GM12801 (cell line): ENCODE measurements around the gene ELL.

Experiments
- CTCF ChIP-seq: IDR thresholded peaks from one replicate; pipeline ENCODE4 v1.5.1; 2011; ENCODE audit warnings: control low read depth; ENCODE audit not compliant: insufficient read length; ENCODE audit errors: extremely low read depth

The ELL gene

GRCh38 chr19:18434411-18435175 lies 87.3 kb downstream of the ELL start:
- TF ChIP-seq CTCF: no peak

GRCh38 chr19:18433735-18434398 lies 88.0 kb downstream of the ELL start:
- no peak for TF ChIP-seq CTCF

GRCh38 chr19:18433015-18433691 lies 88.7 kb downstream of the ELL start:
- TF ChIP-seq CTCF: no peak

- no peak for TF ChIP-seq CTCF
Measured at GRCh38 chr19:18432275-18433014, 89.4 kb downstream of the ELL start.

- TF ChIP-seq CTCF: no peak
Measured at GRCh38 chr19:18431351-18432197, 90.3 kb downstream of the ELL start.

- no peak for TF ChIP-seq CTCF
Measured at GRCh38 chr19:18430417-18431144, 91.3 kb downstream of the ELL start.
